PC-3 (cell line): ENCODE results near the gene ADGRG6. TPM values are rescaled to one million over a fixed set of nuclear protein-coding genes. Genes with fewer than 3 reads are reported as not detected.

ENCODE experiments used
- ATAC-seq: fragments of 200-7000 bp; cut with Tn5 transposase; 2 replicates; pipeline ENCODE4 v1.9.1; 2020; ENCODE audit warnings: mild to moderate bottlenecking, moderate library complexity
- BruUV-seq: library from RNA; stranded (reverse); fragments of 400-500 nt; replicated peaks from 2 replicates; lab custom pipeline; 2021; lab: Mats Ljungman, UMichigan
- CTCF ChIA-PET: fragments of 300-600 bp; sonication (Branson Sonifier 250); formaldehyde crosslinking; loops from one replicate; lab custom pipeline; 2022; ENCODE audit warnings: antibody characterized with exemption; lab: Charles Lee
- POLR2A ChIA-PET: fragments of 300-600 bp; sonication (Branson Sonifier 250); formaldehyde crosslinking; loops from one replicate; lab custom pipeline; 2022; ENCODE audit warnings: antibody characterized with exemption; ENCODE audit not compliant: unreplicated experiment; lab: Charles Lee
- DNase-seq: peaks from one replicate; pipeline ENCODE4 v3.0.0-alpha.2; 2015
- H2AFZ ChIP-seq: fragments of 300-600 bp; sonication (generic); 2 replicates; pipeline ENCODE4 v1.6.0; 2016; ENCODE audit warnings: antibody characterized with exemption, low read length
- H3F3A ChIP-seq: fragments of 300-600 bp; sonication (generic); one replicate; pipeline ENCODE4 v1.6.0; 2017; ENCODE audit warnings: antibody characterized with exemption, low read length, control low read depth, mild to moderate bottlenecking; ENCODE audit not compliant: unreplicated experiment
- H3K27ac ChIP-seq: fragments of 300-600 bp; sonication (generic); 2 replicates; pipeline ENCODE4 v1.5.1; 2016; ENCODE audit warnings: mild to moderate bottlenecking, low read length
- H3K27me3 ChIP-seq: fragments of 300-600 bp; sonication (generic); 2 replicates; pipeline ENCODE4 v1.6.1; 2016; ENCODE audit warnings: low read length, mixed read lengths
- H3K36me3 ChIP-seq: fragments of 300-600 bp; sonication (generic); 2 replicates; pipeline ENCODE4 v1.6.1; 2016; ENCODE audit warnings: low read depth, mixed run types, low read length, mixed read lengths
- H3K4me1 ChIP-seq: fragments of 300-600 bp; sonication (generic); 2 replicates; pipeline ENCODE4 v1.5.1; 2016; ENCODE audit warnings: low read length; ENCODE audit not compliant: insufficient read depth
- H3K4me2 ChIP-seq: fragments of 300-600 bp; sonication (generic); 2 replicates; pipeline ENCODE4 v1.6.0; 2016; ENCODE audit warnings: low read length
- H3K4me3 ChIP-seq: fragments of 300-600 bp; sonication (generic); 2 replicates; pipeline ENCODE4 v1.5.1; 2016; ENCODE audit warnings: mild to moderate bottlenecking, low read length, mixed read lengths
- H3K79me2 ChIP-seq: fragments of 300-600 bp; sonication (generic); 2 replicates; pipeline ENCODE4 v1.6.1; 2017; ENCODE audit warnings: low read length, mixed read lengths
- H3K9ac ChIP-seq: fragments of 300-600 bp; sonication (generic); 2 replicates; pipeline ENCODE4 v1.6.0; 2016; ENCODE audit warnings: mild to moderate bottlenecking, low read length
- H3K9me2 ChIP-seq: fragments of 300-600 bp; sonication (generic); replicated peaks from 2 replicates; pipeline ENCODE4 v1.6.1; 2016; ENCODE audit warnings: mixed run types, low read length, mixed read lengths
- H3K9me3 ChIP-seq: fragments of 300-600 bp; sonication (generic); 2 replicates; pipeline ENCODE4 v1.6.1; 2016; ENCODE audit warnings: low read length, mixed read lengths
- H4K20me1 ChIP-seq: fragments of 300-600 bp; sonication (generic); 2 replicates; pipeline ENCODE4 v1.6.1; 2016; ENCODE audit warnings: low read length, mixed read lengths
- CTCF ChIP-seq: fragments of 300-600 bp; sonication (generic); conservative IDR thresholded peaks from 2 replicates; pipeline ENCODE4 v1.5.1; 2017; ENCODE audit warnings: antibody characterized with exemption, low read depth, mild to moderate bottlenecking, low read length
- EZH2 ChIP-seq: fragments of 300-600 bp; sonication (generic); IDR thresholded peaks from one replicate; pipeline ENCODE4 v1.6.1; 2017; ENCODE audit warnings: antibody characterized with exemption, mild to moderate bottlenecking, low read length; ENCODE audit not compliant: unreplicated experiment
- EZH2phosphoT487 ChIP-seq: fragments of 300-600 bp; sonication (generic); IDR thresholded peaks from 2 replicates; pipeline ENCODE4 v1.6.1; 2018; ENCODE audit warnings: mild to moderate bottlenecking, antibody characterized with exemption, low read length, borderline replicate concordance
- intact Hi-C: fragments of 100-400 bp; cut with micrococcal nuclease; formaldehyde crosslinking; loops from 2 replicates; pipeline ENCODE4 v1.9.0; 2023
- total RNA-seq: library from RNA; depleted of rRNA; stranded (reverse); fragments of >200 nt; gene quantifications from 2 replicates; pipeline ENCODE4 v1.2.3, GENCODE V29; 2014

The ADGRG6 gene
- total RNA-seq, 1 experiment from 2014 or later, result 73.2 TPM

- intact Hi-C loops, result no loop called here
- Histone ChIP-seq H3K27ac (no peak overlapping the region), H3K36me3 (peaks cover 46% of the 10 kb centered on the region), H3K79me2 (no peaks in the 10 kb centered on the region), H4K20me1 (no peaks in the 10 kb centered on the region), H3K9me3 (no peaks in the 10 kb centered on the region), H3K4me3 (no peak overlapping the region), H3K9ac (no peak overlapping the region), H3K4me2 (no peak overlapping the region), H3K4me1 (no peaks in the 10 kb centered on the region), H3K9me2 (no peaks in the 10 kb centered on the region), H3K27me3 (no peaks in the 10 kb centered on the region), H3F3A (no peaks in the 10 kb centered on the region), H2AFZ (no peak overlapping the region)
- ChIA-PET CTCF (no interaction called here), POLR2A (no interaction called here)
- no peak for DNase-seq
- BruUV-seq, result no TSS peak
- no peak for ATAC-seq
- TF ChIP-seq CTCF, result no peak
- TF ChIP-seq EZH2phosphoT487, result no peak
- TF ChIP-seq EZH2, result no peak
Measured at GRCh38 chr6:142399739-142400138, 97.9 kb downstream of the ADGRG6 start.

- no peaks in the 10 kb centered on the region for H3K79me2 ChIP-seq
- H3K36me3 ChIP-seq, result peaks cover 40% of the 10 kb centered on the region
- no peaks in the 10 kb centered on the region for H3K9me3 ChIP-seq
- DNase-seq (no peak), ATAC-seq (no peak)
- H3K4me3 ChIP-seq, result no peak overlapping the region
- no peak overlapping the region for H3K9ac ChIP-seq
- no peaks in the 10 kb centered on the region for H3K9me2 ChIP-seq
- POLR2A ChIA-PET, result no interaction called here
- no peak overlapping the region for H3K4me2 ChIP-seq
- H2AFZ ChIP-seq, result no peak overlapping the region
- no peak overlapping the region for H3K27ac ChIP-seq
- no peaks in the 10 kb centered on the region for H4K20me1 ChIP-seq
- peaks cover 5% of the 10 kb centered on the region for H3K4me1 ChIP-seq
- CTCF ChIA-PET, result no interaction called here
- intact Hi-C loops, result no loop called here
- no TSS peak for BruUV-seq
- no peak for TF ChIP-seq CTCF
- TF ChIP-seq EZH2phosphoT487, result no peak
- TF ChIP-seq EZH2, result no peak
- no peaks in the 10 kb centered on the region for H3K27me3 ChIP-seq
- no peaks in the 10 kb centered on the region for H3F3A ChIP-seq
Measured at GRCh38 chr6:142400495-142400894, 98.7 kb downstream of the ADGRG6 start.

- no TSS peak for BruUV-seq
- intact Hi-C loops, result no loop called here
- H3K9me2 ChIP-seq, result no peaks in the 10 kb centered on the region
- H3K9ac ChIP-seq, result no peak overlapping the region
- no peak overlapping the region for H3K27ac ChIP-seq
- no peak overlapping the region for H3K4me2 ChIP-seq
- no peaks in the 10 kb centered on the region for H4K20me1 ChIP-seq
- no peak for DNase-seq
- H3K27me3 ChIP-seq, result no peaks in the 10 kb centered on the region
- POLR2A ChIA-PET, result no interaction called here
- no peaks in the 10 kb centered on the region for H3F3A ChIP-seq
- peaks cover 7% of the 10 kb centered on the region for H3K4me1 ChIP-seq
- TF ChIP-seq CTCF (no peak), EZH2 (no peak), EZH2phosphoT487 (no peak)
- H3K9me3 ChIP-seq, result no peaks in the 10 kb centered on the region
- no peaks in the 10 kb centered on the region for H3K79me2 ChIP-seq
- no peak for ATAC-seq
- no peak overlapping the region for H2AFZ ChIP-seq
- H3K36me3 ChIP-seq, result peaks cover 35% of the 10 kb centered on the region
- H3K4me3 ChIP-seq, result no peak overlapping the region
- CTCF ChIA-PET, result no interaction called here
Measured at GRCh38 chr6:142401838-142402237, 100.0 kb downstream of the ADGRG6 start.
